ENCODE data around the gene BRAP.
"Not testable (repeated sequence)": the region's sequence is repeated elsewhere in the genome, so short reads cannot be mapped to it uniquely, and the experiment has no call there.

DNA sequence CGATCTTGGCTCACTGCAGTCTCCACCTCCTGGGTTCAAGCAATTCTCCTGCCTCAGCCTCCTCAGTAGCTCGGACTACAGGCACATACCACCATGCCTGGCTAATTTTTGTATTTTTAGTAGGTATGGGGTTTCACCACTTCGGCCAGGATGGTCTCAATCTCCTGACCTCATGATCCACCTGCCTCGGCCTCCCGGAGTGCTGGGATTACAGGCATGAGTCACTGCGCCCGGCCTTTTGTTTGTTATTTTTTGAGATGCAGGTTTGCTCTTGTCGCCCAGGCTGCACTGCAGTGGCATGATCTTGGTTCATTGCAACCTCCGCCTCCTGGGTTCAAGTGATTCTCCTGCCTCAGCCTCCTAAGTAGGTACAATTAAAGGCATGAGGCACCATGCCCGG lies 33.6 kb upstream of the BRAP start:
- TF ChIP-seq, protein P1, sequence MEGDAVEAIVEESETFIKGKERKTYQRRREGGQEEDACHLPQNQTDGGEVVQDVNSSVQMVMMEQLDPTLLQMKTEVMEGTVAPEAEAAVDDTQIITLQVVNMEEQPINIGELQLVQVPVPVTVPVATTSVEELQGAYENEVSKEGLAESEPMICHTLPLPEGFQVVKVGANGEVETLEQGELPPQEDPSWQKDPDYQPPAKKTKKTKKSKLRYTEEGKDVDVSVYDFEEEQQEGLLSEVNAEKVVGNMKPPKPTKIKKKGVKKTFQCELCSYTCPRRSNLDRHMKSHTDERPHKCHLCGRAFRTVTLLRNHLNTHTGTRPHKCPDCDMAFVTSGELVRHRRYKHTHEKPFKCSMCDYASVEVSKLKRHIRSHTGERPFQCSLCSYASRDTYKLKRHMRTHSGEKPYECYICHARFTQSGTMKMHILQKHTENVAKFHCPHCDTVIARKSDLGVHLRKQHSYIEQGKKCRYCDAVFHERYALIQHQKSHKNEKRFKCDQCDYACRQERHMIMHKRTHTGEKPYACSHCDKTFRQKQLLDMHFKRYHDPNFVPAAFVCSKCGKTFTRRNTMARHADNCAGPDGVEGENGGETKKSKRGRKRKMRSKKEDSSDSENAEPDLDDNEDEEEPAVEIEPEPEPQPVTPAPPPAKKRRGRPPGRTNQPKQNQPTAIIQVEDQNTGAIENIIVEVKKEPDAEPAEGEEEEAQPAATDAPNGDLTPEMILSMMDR (conservative IDR thresholded peaks at IDR 0.05; ENCODE audit: low read depth, low read length), result not testable (repeated sequence)
- not testable (repeated sequence) for TF ChIP-seq EZH2 (IDR thresholded peaks at IDR 0.05; ENCODE audit: borderline replicate concordance, low read depth, low read length, poor library complexity, severe bottlenecking)

Measured in A673 (cell line).